NCI-H1417 treated with DMSO at 0.1 percent for 48 hours (cell line): Measurements from ENCODE around the gene FAM222A.

ENCODE experiments used
- DNase-seq: peaks from one replicate; lab custom pipeline; 2025; lab: John Stamatoyannopoulos, UW

FAM222A gene

GRCh38 chr12:109713187-109714070 lies at the start of gene FAM222A:
Gene FAM222A (plus strand): TSS chr12:109713825. CDS start chr12:109744147, 30,322 bp downstream.
- DNase-seq = peak; percentile 84

GRCh38 chr12:109664402-109664801 lies 49.2 kb upstream of the FAM222A start:
- DNase-seq = no peak

GRCh38 chr12:109666068-109666467 lies 47.6 kb upstream of the FAM222A start:
- DNase-seq = no peak

GRCh38 chr12:109670731-109671130 lies 42.9 kb upstream of the FAM222A start:
- DNase-seq = no peak

GRCh38 chr12:109671502-109671901 lies 42.1 kb upstream of the FAM222A start:
- DNase-seq = no peak

GRCh38 chr12:109673379-109673778 lies 40.2 kb upstream of the FAM222A start:
- no peak for DNase-seq

- DNase-seq = no peak
Observed at GRCh38 chr12:109673884-109674283, 39.7 kb upstream of the FAM222A start.

- DNase-seq = no peak
Observed at GRCh38 chr12:109675411-109675810, 38.2 kb upstream of the FAM222A start.

GRCh38 chr12:109677279-109677691 lies 36.3 kb upstream of the FAM222A start:
- DNase-seq = peak; percentile 99

GRCh38 chr12:109678719-109679118 lies 34.9 kb upstream of the FAM222A start:
- DNase-seq = no peak

- DNase-seq = peak; percentile 84
Observed at GRCh38 chr12:109679501-109680263, 33.9 kb upstream of the FAM222A start.

- peak; percentile 49 for DNase-seq
Observed at GRCh38 chr12:109680264-109681005, 33.2 kb upstream of the FAM222A start.

GRCh38 chr12:109681986-109682707 lies 31.5 kb upstream of the FAM222A start:
- no peak for DNase-seq

GRCh38 chr12:109682708-109683060 lies 30.9 kb upstream of the FAM222A start:
- no peak for DNase-seq

- DNase-seq = no peak
Observed at GRCh38 chr12:109683316-109683715, 30.3 kb upstream of the FAM222A start.

GRCh38 chr12:109685574-109686447 lies 27.8 kb upstream of the FAM222A start:
- DNase-seq = no peak

GRCh38 chr12:109686523-109686922 lies 27.1 kb upstream of the FAM222A start:
- DNase-seq = no peak

GRCh38 chr12:109687250-109687649 lies 26.4 kb upstream of the FAM222A start:
- DNase-seq = no peak

GRCh38 chr12:109689426-109689825 lies 24.2 kb upstream of the FAM222A start:
- no peak for DNase-seq

- DNase-seq = no peak
Observed at GRCh38 chr12:109693160-109693559, 20.5 kb upstream of the FAM222A start.
